Left ventricle myocardium superior (tissue), 1 donor: ENCODE data around the gene ASIC2. TPM values are rescaled to one million over a fixed set of nuclear protein-coding genes. Genes with fewer than 3 reads are reported as not detected.

Experiments
- ATAC-seq: fragments of 200-7000 bp; cut with Tn5 transposase; one replicate; pipeline ENCODE4 v1.9.1; 2020; ENCODE audit warnings: mild to moderate bottlenecking, moderate library complexity
- DNase-seq: peaks from one replicate; pipeline ENCODE4 v3.0.0-alpha.2; 2020
- intact Hi-C: fragments of 100-400 bp; cut with micrococcal nuclease; formaldehyde crosslinking; loops from one replicate; pipeline ENCODE4 v1.11.0; 2022
- total RNA-seq: library from RNA; stranded (reverse); fragmentation: NEBNext Ultra II Directional; extraction: Animal tissue kit (Norgen Biotek cat#: 25700); gene quantifications from one replicate; pipeline ENCODE4 v1.2.1, GENCODE V29; 2021
- donor health status: DM: no; HTN: yes; CAD: no; lungs with severe emphysema.

Gene ASIC2
- total RNA-seq, 1 donor from 2014 or later, result not detected

GRCh38 chr17:33135691-33136090, 157.4 kb downstream of the ASIC2 start:
- DNase-seq (no peak), ATAC-seq (no peak)
- intact Hi-C loops, result no loop called here

GRCh38 chr17:33131620-33132019, 161.5 kb downstream of the ASIC2 start:
- DNase-seq (no peak), ATAC-seq (no peak)
- intact Hi-C loops, result no loop called here

GRCh38 chr17:33127706-33128105, 165.4 kb downstream of the ASIC2 start:
- intact Hi-C loops, result no loop called here
- DNase-seq (no peak), ATAC-seq (no peak)

GRCh38 chr17:33126086-33126485, 167.0 kb downstream of the ASIC2 start:
- no peak for ATAC-seq
- intact Hi-C loops, result no loop called here
- DNase-seq, result no peak

GRCh38 chr17:33125552-33125950, 167.5 kb downstream of the ASIC2 start:
- ATAC-seq (no peak), DNase-seq (no peak)
- intact Hi-C loops, result no loop called here

- intact Hi-C loops, result no loop called here
- ATAC-seq (no peak), DNase-seq (no peak)
Measured at GRCh38 chr17:33124871-33125551, 168.1 kb downstream of the ASIC2 start.

- intact Hi-C loops, result no loop called here
- ATAC-seq, result no peak
- DNase-seq, result no peak
Measured at GRCh38 chr17:33124185-33124584, 168.9 kb downstream of the ASIC2 start.

- ATAC-seq, result no peak
- intact Hi-C loops, result no loop called here
- DNase-seq, result no peak
Measured at GRCh38 chr17:33121756-33122155, 171.3 kb downstream of the ASIC2 start.

GRCh38 chr17:33121272-33121671, 171.8 kb downstream of the ASIC2 start:
- DNase-seq (no peak), ATAC-seq (no peak)
- intact Hi-C loops, result no loop called here

DNA sequence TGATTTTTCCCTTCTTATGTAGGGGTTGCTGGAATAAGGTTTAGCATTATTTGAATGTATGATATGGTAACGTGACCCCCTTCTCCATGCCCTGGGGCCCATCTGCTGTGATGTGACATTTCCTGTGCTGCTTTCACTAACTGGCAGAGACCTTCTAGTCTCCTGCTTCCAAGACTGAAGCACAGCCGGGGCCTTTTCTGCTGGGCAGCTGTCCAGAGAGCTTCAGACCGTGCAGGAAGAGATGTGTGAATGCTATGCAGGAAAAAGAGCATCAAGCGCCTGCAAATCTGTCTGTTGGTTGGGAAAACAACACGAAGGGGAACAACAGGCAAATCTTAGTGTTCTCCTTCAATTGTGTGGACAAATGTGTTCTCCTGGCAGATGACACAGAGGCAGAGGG, 173.0 kb downstream of the ASIC2 start:
- no peak for DNase-seq
- intact Hi-C loops, result no loop called here
- no peak for ATAC-seq

DNA sequence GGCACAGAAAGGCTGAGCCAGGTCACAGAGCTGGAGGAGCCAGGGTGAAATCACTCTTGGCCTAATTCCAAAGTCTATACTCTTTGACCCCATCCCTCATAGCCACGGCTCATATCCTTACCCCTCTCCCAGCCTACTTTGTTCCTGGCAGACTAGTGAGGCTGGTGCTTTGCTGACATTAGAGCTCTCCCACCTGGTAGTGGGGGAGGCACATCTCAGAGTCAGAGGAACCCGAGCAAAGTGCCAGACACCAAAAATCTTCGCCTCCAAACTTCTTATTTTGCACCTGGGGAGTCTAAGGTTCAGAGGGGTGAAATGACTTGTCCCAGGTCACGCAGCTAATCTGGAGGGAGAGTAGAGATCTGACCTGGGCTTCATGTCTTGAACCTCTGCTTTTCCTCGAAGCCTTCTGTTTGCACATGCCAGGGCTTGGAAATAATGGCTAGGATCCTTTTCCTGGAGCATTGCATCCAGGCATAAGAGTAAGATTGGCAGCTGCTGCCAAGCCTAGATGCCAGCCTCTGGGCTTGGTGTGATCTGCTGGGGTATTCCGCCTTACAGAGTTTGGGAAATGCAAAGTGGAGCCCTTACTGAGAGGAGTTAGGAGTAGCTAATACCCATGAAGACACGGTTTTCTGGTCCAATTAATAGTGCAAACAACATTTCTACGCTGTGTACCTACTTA, 174.6 kb downstream of the ASIC2 start:
- intact Hi-C loops, result no loop called here
- no peak for ATAC-seq

GRCh38 chr17:33116021-33116551, 177.0 kb downstream of the ASIC2 start:
- ATAC-seq (no peak), DNase-seq (no peak)
- intact Hi-C loops, result no loop called here

More for the DNA sequence above, 174.6 kb downstream of the ASIC2 start:
- DNase-seq, result no peak

DNA sequence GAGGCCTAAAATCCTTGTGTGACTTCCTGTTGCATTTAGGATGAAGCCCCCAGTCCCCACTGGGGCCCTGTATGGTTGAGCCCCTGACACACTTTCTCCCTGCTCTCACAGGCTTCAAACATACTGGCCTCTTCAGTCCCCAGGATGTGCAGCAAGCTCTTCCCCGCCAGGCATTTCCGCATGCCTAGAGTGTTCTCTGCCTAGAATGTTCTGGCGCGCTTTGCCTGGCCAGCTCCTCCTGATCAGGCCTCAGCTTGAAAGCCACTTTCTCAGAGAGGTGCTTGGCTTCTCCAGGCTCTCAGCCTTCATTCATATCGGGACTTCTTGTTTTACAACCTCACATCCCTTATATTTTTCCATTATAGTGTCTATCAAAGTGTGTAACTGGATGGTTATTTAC, 177.7 kb downstream of the ASIC2 start:
- no peak for ATAC-seq
- intact Hi-C loops, result no loop called here
- no peak for DNase-seq

DNA sequence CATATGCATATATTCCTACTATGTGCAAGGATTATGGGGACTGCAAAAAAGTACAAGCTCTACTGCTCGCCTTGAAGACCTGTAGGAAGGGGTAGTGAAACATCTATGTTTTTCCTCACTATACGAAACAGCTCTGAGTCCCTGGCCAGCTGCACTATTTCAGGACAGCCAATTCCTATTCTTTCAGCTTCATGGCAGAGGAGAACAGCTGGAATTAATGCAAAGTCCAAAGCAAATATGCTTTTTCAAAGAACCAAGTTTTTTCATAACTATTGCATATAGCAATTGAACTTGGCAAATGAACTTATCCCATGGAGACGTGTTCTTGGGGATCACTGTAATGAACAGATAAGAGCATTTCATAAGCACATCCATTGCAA, 179.1 kb downstream of the ASIC2 start:
- ATAC-seq, result no peak
- intact Hi-C loops, result no loop called here
- DNase-seq, result no peak

GRCh38 chr17:33113276-33113990, 179.7 kb downstream of the ASIC2 start:
- ATAC-seq (no peak), DNase-seq (no peak)
- intact Hi-C loops, result no loop called here

DNA sequence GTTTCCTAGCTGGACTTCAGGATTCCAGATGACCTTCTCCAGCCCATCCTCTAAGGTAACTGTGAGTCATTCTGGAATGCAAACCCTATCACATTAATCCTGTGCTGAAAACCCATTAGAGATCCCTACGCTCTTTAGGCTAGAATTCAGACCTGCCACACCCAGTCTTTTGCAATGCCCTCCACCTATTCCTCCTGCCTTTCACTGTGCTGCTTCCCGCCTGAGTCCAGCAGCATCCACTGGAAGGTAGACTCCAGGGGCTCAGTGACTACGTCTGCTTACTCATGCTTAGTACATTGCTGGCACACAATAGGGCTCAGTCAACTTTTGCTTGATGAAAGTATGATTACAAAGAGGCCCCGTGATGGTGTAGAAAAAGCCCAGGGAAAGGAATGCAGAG, 180.3 kb downstream of the ASIC2 start:
- DNase-seq (no peak), ATAC-seq (no peak)
- intact Hi-C loops, result no loop called here

- intact Hi-C loops, result no loop called here
Measured at GRCh38 chr17:33109336-33110072, 183.6 kb downstream of the ASIC2 start.

DNA sequence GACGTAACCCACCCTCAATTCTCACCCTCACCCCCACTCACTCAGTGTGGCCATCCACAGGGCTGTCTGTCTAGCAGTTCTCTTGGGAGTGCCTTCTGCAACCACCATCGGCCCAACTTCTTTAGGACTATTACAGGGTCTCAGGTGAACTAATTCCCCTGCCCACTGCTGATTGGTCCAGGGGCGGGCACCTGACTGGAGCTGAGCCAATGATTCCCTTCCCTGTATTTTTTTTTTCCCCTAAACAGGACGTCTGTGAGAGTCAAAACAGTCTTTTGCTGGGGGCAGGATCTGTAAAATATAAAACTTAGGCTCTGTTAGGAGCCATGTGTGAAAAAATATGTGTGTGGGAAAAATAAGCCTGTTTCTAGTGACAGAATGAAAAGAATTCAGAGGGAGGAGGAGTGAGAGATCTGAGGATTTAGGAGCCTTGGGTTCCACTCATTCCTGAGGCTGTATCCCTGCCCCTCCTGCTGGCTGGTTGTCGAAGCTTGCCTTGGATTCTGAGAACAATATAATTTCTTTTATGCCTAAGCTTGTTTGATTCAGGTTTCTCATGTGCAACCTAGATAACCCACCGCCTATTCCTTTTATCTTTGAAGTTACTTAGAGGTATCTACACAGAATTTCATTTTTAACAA, 186.4 kb downstream of the ASIC2 start:
- ATAC-seq, result no peak
- DNase-seq, result no peak
- intact Hi-C loops, result no loop called here

More at GRCh38 chr17:33109336-33110072, 183.6 kb downstream of the ASIC2 start:
- ATAC-seq, result no peak
- DNase-seq, result no peak

GRCh38 chr17:33105911-33106310, 187.2 kb downstream of the ASIC2 start:
- no peak for ATAC-seq
- no peak for DNase-seq
- intact Hi-C loops, result no loop called here
